ENCODE results near the gene AP1S3.
"Not testable (repeated sequence)": the region's sequence is repeated elsewhere in the genome, so short reads cannot be mapped to it uniquely, and the experiment has no call there.

AP1S3 gene

DNA sequence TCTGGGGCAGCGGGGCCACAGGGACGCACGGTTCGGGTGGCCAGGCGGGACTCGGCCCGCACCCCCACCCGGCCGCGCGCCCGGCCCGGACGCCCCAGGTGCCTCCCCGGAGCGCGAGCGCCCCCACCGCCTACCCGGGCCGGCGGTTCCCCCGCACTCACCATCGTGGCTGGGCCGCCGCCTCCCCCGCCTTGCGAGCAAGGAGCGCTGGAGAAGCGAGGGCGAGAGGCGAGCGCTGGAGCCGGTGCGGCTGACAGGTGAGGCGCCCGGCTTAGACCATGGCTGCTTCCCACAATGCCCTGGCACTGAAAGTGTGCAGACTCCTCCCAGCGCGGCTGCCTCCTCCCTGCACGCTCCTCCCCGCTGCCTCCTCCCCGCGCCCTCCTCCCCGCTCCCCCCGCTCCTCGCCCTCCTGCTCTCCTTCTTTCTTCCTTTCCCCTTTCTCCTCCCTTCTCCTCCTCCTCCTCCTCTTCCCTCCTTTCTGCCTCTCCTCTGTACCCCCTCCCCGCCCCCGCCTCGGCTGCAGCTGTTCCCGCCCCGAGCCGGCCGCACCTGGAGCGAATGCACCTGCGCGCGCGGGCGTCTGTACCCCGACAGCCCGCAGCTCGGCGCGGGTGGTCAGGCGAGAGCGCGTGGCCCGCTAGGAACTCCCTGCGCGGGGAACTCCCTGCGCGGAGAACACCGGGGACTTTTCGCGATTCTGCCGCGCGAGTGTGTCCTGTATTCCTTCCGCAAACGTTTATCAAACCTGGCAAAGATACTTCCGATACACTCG lies at the start of gene AP1S3:
Gene AP1S3 (minus strand): TSS at position 296 of the 775 bp plus-strand sequence. CDS start 132 bp downstream, at position 164.
- DNase-seq, result peak; percentile 44

DNA sequence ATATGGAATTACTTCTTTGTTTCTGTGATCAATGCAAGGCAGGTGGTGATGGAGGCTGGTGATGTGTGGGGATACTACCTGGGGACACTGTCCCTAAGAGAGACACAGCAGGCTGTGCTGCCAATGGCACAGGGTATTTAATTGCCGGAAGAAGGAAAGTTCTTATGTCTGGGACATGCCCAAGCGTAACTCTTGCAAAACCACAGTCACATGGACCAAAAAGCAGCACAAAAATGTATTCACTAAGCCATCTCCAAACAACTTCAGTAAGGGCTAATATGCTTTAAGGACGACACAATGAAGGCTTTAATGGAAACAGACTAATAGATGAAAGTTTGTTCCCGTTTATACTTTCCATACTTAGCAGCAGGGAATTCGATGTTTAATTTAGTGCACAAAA lies 49.7 kb upstream of the AP1S3 start:
- DNase-seq, result no peak

DNA sequence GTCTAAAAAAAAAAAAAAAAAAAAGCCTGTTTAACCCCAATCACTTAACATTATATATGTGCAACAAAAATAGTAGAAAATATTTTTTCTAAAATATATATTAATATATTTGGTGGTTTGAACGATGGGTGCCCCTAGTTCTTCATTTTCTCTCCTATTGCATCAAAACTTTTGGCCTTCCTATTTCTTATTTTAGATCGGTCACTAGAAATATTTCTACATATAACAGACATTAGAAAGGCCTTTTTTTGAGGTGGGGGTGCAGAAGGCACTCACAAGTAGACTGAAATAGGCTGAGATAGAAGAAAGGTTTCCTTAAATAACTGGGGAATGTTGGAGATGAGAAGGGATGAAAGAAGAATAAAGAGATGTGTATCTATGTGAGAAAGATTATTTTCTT lies 49.3 kb upstream of the AP1S3 start:
- no peak for DNase-seq

DNA sequence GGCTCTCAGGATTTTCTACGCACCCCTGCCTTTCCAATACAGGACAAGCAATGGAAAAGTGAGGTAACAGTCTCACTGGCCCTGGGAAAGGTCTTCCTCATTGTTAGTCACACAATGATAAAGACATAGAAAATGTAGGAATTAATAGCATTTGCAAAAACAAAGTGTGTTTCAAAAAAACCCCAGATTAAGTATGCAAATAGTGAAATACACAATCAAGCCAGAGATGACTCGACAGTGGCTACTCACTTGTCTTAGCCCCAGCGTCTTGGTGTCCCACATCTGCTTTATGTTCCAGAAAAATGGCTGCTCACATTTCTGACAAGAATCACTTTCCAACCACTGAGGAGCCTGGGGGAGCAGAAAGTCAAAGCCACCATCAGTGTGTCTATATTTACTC lies 47.0 kb upstream of the AP1S3 start:
- peak; percentile 73 for DNase-seq

DNA sequence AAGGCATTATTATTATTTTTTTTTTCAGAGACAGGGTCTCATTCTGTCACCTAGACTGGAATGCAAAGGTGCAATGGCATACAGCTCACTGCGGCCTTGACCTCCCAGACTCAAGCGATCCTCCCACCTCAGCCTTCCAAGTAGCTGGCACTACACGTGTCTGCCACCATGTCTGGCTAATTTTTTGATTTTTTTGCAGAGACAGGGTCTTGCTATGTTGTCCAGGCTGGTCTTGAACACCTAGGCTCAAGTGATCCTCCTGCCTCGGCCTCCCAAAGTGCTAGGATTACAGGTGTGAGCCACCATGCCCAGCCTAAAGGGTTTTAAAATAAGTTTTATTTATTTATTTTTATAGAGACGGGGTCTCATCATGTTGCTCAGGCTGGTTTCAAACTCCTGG lies 45.3 kb upstream of the AP1S3 start:
- DNase-seq, result no peak

- no peak for DNase-seq
Observed at GRCh38 chr2:223880796-223881195, 43.4 kb upstream of the AP1S3 start.

DNA sequence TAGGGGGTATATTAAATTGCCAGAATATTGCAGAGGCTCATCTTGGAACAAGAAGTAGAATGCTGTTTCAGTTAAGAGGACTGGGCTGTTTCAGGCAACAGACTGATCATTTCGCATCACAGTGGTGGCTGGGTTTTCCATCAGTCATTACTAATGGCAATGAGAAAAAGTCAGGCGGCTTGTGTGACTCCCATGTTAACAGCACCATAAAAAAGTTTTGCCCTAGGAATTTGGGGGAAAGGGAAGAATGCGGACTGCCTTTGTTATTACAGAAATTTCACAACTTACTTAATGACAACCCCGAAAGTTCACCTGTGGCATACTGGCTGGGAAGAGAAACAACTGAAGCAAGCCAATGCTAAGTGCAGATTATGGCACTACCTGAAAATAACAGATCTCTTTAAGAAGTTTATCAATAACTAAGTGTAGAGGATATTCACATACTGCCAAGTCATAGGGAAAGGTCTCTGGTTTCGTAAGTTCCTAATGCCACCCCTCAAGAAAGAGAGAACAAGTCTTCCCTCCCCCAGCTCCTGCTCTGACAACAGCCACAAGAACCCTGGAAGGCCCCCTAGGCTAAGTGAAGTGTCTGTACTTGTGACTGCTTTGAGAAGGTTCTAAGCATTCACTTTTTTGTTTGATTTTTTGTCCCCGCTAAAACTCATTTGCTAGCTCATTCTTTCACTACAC lies 40.5 kb upstream of the AP1S3 start:
- no peak for DNase-seq

- DNase-seq, result no peak
Observed at GRCh38 chr2:223873672-223874071, 36.3 kb upstream of the AP1S3 start.

DNA sequence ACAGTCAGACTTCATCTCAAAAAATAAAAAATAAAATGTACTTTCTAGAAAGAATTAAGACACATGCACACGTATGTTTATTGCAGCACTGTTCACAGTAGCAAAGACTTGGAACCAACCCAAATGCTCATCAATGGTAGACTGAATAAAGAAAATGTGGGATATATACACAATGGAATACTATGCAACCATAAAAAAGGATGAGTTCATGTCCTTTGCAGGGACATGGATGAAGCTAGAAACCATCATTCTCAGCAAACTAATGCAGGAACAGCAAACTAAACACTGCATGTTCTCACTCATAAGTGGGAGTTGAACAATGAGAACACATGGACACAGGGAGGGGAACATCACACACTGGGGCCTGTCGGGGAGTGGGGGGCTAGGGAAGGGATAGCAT lies 35.4 kb upstream of the AP1S3 start:
- DNase-seq, result not testable (repeated sequence)

DNA sequence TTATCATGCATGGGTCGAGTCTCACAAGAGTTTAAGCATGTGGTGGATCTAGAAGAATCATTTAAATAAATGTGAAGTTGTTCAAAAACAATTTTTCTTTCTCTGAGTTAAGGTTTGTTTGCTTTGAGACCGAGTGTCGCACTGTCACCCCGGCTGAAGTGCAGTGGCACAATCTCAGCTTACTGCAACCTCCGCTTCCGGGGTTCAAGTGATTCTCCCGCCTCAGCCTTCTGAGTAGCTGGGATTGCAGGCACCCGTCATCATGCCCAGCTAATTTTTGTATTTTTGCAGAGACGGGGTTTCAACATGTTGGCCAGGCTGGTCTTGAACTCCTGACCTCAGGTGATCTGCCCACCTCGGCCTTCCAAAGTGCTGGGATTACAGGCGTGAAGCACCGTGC lies 34.3 kb upstream of the AP1S3 start:
- DNase-seq, result not testable (repeated sequence)

- peak; percentile 36 for DNase-seq
Observed at GRCh38 chr2:223870840-223871611, 33.6 kb upstream of the AP1S3 start.

- no peak for DNase-seq
Observed at GRCh38 chr2:223868005-223868404, 30.6 kb upstream of the AP1S3 start.

DNA sequence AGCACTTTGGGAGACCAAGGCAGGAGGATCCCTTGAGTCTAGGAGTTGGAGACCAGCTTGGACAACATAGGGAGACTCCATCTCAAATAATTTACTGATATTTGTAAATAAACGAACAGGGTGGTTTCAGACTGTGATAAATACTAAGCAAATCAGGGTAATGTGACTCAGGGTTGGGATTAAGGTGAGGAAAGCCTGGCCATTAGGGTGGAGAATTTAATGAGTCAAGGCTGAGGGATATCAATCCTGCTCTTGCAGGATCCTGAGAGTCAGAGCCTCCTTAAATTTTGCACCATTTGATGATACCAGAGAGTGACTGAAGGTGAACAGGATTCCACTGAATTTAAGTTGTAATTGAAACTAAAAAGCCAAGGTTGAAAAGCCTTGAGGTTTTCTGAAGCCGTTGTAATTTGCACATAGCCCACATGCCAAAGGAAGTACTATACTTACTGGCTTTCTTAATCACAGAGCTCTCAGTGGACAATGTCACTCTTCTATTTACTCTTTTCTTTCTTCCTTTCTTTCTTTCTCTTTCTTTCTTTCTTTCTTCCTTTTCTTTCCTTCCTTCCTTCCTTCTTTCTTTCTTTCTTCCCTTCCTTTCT lies 28.6 kb upstream of the AP1S3 start:
- no peak for DNase-seq

GRCh38 chr2:223865124-223865523 lies 27.7 kb upstream of the AP1S3 start:
- no peak for DNase-seq

DNA sequence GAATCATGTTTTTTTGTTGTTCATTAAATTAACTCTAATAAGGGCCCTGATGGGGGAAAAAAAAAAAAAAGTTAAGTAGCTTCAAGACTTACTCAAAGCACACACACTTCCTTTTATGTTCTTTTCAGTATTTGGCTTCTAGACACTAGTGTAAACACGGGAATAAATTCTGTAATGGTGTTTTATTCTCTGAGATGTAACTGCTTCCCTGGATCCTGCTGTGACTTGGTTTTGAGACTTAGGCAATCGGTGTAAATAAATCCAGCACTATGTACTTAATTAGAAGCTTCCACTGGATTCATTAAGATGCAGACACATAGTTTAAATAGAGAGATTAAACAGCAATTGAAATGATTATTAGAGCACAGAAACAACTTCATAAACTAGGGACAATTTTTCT lies 26.1 kb upstream of the AP1S3 start:
- DNase-seq, result no peak

DNA sequence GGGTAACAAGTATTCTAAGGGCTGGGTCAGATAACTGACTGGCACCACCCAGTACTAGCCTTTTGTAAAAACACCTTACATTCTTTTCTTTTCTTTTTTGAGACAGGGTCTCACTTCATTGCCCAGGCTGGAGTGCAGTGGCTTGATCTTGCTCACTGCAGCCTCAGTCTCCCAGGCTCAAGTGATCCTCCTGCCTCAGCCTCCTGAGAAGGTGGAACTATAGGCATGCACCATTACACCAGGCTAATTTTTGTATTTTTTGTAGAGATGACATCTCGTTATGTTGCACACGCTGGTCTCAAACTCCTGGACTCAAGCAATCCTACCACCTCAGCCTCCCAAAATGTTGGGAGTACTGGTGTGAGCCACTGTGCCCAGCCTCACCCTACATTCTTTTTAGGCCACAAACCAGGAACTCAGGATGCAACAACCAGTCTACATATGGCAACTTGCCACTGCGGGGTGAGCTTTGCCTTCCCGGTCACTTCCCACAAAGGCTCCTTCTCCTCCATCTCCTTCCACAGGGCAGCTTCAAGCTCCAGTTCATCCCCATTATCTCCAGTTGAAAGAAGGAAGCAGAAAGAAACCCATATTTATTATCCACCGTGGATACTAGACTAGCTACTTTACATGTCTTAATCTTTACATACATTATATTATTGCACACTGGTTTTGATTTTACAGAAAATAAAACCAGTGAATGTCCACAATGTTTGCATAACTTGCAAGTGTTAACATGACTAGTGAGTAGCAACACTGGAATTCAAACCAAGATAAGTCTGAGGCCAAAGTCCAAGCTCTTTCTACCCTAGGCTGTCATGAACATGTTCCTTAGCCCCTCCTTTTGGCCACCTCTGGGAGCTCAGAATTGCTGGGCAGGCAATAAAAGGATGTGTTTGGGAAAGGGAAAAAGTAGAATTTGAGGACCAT lies 23.7 kb upstream of the AP1S3 start:
- DNase-seq, result peak; percentile 79

- DNase-seq, result no peak
Observed at GRCh38 chr2:223859070-223859469, 21.7 kb upstream of the AP1S3 start.

DNA sequence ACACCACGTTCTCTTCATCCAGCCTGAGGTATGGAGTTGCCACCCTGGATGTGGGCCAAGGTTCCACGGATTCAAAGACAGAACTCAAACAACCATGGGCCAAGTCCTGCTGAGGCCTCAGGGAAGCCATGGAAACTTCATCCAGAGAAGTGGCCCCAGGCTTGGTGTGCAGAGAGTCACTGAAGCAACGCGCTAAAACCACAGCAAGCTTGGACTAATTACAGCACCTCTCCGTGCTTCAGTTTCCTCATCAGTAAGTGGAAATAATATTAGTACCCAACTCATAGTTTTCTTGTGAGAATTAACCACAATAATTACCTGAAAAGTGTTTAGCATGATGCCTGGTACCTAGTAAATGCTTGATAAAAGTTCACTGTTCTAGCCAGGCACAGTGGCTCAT lies 19.2 kb upstream of the AP1S3 start:
- no peak for DNase-seq

GRCh38 chr2:223856021-223856420 lies 18.6 kb upstream of the AP1S3 start:
- DNase-seq, result no peak

GRCh38 chr2:223855426-223855825 lies 18.0 kb upstream of the AP1S3 start:
- DNase-seq, result peak; percentile 28

- no peak for DNase-seq
Observed at GRCh38 chr2:223854741-223855140, 17.4 kb upstream of the AP1S3 start.

GRCh38 chr2:223853425-223853837 lies 16.0 kb upstream of the AP1S3 start:
- peak; percentile 31 for DNase-seq

Measured in fibroblast of skin of right biceps (primary cell).